GM19099 (cell line): ENCODE measurements around the gene ATP1A1.

ENCODE experiments used
- POLR2A ChIP-seq: IDR thresholded peaks from 3 replicates; pipeline ENCODE4 v1.6.1; 2011; ENCODE audit warnings: low read depth; ENCODE audit not compliant: insufficient read length; ENCODE audit errors: extremely low read depth

The ATP1A1 gene

DNA sequence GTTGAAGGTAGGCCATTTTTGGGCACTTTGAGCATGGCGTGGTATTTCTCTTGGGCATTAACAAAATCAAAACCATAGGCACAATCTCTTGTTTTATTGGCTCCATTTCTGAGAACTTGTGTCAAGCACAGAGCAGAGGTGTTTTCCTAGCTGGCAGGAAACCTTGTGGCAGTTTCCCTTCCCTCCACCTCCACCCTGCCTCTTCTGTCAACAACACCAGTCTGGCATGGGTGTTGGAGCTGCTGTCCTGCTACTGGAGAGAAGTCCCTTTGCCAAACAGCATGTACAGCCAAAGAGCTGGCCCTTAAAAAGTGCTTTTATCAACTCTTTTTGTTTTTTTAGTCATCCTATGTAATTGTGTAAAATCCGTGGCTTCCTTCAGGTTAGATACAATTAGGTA lies 16.0 kb downstream of the ATP1A1 start:
- TF ChIP-seq POLR2A = no peak

DNA sequence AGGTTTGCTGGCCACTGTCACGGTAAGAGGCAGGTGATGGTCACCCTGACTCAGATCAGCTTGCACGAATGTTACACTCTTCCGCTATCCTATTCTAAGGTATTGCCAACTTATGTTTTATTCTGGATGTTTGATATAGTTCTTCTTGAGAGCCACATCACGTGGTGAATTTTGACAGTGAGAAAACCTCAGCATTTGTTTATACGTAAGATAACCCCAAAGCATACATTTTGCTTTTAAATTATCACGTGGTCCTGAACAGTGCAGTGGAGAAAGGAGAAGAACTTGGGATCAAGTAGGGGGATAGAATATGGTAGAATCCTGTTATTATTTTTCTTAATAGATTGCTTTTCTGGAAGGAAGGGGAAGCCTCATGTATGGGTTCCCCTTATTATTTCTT lies 16.6 kb downstream of the ATP1A1 start:
- TF ChIP-seq POLR2A = no peak

DNA sequence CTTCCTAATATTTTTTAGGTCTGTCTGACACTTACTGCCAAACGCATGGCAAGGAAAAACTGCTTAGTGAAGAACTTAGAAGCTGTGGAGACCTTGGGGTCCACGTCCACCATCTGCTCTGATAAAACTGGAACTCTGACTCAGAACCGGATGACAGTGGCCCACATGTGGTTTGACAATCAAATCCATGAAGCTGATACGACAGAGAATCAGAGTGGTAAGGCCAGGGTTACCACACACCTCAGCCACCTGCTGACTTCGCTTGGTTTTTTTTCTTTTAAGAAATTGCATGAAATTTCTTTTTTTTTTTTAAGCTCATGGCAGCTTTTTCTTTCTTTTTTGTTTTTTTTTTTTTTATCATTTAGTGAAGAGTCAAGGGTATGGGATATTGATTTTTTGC lies 17.2 kb downstream of the ATP1A1 start:
- TF ChIP-seq POLR2A = no peak

DNA sequence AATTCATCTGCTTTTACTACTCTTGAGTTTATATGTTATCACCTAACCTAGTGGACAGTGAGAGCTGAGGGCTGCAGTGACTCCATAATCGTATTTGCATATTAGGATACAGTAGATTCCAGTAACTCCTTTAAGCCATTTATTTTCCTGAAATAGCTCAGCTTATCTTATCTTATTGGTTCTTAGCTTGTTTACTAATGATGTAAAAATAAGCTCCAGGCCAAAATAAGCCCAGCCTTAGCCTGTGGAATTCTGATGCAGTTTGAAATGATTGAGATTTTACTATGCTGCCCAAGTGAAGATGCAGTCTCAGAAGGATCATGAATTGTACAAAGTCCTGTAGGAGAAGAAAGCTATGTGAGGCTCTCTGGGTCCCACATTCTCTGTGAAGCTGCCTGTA lies 18.1 kb downstream of the ATP1A1 start:
- TF ChIP-seq POLR2A = no peak

DNA sequence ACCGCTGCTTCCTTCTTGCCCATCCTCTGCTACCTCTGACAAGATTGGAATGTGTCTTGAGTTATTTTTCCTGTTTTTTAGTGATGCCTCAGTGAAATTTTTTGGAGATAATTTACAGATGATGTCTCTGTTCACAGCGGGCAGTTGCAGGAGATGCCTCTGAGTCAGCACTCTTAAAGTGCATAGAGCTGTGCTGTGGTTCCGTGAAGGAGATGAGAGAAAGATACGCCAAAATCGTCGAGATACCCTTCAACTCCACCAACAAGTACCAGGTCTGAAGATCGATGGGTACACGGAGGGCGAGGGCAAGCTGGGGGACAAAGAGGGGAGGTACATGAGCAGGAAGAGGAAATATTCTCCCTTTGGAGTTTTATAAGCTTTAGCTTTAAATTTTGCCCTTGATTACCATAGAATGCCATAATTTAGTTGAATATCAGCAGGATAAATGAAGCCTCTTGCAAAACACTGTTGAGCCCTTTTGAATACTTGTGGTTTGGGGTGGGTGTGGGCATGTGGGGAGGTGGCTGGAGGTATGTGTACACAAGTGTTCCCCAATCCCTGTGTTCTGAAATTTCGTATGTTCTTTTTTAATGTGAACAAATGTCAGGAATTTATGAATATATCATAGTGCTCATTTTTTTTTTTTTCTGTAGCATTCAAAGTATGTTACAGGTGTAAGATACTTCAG lies 19.8 kb downstream of the ATP1A1 start:
- TF ChIP-seq POLR2A = no peak

DNA sequence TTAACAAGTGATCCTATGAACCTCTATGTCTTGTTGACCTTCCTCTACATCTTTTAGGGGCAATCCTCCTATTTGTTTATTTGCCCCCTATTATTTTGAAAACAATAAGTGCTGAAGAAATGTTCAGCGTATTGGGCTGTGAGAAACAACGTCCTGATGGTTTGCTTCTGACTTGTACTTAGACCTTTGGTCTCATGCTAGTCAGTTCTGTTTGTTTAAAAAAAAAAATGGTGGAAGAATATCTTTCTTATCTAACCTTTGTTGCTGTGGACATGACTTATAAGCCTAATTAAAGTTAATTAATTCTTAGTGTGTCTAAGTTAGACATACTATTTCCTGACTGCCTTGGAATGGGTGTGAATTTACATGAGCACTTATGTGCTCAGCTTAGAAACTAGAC lies 20.7 kb downstream of the ATP1A1 start:
- no peak for TF ChIP-seq POLR2A

DNA sequence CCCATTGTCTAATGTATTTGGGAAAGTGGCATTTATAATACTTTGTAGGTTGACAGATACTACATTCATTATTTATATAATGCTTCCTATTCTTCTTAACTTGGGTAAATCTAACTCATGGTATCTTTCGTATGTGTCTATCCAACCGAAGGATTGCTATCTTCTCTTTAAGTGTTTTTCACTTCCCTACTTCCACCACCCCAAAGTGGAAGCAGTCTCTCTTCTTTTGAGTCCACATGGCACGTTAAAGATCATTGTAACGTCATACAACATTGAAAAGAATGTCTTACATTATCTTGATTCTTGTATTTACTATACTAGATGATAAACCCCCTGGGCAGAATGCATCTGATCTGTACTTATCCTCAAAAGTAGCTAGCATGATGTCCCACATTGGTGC lies 21.2 kb downstream of the ATP1A1 start:
- TF ChIP-seq POLR2A = no peak

DNA sequence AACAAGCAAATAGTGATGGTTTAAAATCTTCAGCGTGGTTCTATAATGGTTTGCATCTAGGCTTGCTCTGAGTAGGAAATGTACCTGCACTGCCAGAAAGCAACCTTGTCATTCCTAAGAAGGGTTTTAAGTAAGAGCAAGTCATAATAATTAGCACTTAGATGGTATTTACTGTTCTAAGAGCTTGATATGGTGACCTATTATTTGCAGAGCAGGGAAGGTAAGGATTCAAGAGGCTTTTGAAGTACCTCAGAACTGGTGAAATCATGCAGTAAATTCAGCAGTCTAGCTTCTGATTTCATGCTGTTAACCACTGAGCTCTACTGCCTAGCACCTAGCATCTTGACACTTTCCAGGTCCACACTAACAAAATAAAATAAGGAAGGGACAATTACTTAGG lies 23.7 kb downstream of the ATP1A1 start:
- no peak for TF ChIP-seq POLR2A

DNA sequence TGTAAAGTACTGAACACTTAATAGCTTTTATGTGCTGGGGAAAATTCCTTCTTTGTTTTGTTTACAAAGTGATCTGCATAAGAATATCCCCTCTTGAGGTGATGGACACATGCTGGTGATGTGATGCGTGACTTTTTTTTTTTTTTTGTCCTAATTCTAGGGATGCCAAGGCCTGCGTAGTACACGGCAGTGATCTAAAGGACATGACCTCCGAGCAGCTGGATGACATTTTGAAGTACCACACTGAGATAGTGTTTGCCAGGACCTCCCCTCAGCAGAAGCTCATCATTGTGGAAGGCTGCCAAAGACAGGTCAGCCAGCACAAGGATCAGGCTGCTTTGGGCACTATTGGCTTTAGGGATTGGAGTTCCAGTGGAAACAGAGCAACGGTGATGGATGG lies 24.7 kb downstream of the ATP1A1 start:
- TF ChIP-seq POLR2A = no peak

DNA sequence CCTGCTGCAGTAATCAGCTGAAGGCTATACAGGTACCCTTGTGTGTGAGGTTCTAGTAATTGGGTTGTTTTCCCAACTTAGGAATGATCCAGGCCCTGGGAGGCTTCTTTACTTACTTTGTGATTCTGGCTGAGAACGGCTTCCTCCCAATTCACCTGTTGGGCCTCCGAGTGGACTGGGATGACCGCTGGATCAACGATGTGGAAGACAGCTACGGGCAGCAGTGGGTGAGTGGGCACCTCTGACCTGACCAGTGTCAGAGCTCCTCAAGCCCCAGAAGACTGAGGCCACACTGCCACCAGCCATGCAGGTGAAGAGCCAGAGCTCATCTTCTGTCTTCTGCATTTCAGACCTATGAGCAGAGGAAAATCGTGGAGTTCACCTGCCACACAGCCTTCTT lies 27.7 kb downstream of the ATP1A1 start:
- no peak for TF ChIP-seq POLR2A

DNA sequence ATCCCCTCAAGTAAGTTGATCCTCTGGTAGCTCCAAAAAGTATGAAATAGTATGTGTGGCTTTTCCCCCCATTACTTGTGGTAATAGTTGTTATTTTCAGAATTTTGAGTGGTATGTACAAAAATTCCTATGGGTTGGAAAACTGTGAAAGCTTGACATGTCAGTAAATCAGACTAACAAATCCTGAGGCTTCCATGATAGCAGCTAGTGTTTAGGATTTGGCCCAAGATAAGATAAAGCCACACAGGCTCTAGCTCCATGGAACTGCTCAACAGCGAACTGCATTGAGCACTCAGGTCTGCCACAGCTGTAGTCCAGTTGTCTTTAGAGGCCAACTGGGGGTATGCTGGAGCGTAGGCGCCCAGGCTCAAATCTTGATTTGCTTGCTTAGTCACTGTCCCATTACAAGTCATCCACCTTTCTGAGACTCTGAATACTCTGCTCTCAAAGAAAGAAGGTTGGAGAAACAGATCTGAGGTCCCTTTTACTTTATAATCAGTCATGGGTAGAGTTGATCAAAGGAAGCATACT lies 28.7 kb downstream of the ATP1A1 start:
- no peak for TF ChIP-seq POLR2A

DNA sequence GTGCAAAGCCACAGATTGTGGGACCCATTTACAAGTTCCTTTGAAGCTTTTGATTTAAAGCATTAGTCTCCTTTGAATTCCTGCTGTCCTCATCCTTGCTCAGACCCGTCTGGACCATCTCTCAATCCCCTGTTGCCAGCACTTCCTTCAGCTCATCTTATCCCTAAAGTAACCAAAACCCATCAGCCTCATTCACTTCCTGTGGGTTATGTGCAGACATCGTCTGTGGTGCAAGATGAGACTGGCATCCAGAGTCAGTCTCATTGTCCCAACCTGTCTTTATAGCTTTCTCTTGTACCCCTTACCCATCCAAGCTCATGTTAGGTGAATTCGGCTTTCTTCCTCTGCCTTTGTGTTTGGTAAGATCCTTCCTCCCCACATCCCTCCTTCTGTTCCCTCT lies 29.3 kb downstream of the ATP1A1 start:
- no peak for TF ChIP-seq POLR2A

DNA sequence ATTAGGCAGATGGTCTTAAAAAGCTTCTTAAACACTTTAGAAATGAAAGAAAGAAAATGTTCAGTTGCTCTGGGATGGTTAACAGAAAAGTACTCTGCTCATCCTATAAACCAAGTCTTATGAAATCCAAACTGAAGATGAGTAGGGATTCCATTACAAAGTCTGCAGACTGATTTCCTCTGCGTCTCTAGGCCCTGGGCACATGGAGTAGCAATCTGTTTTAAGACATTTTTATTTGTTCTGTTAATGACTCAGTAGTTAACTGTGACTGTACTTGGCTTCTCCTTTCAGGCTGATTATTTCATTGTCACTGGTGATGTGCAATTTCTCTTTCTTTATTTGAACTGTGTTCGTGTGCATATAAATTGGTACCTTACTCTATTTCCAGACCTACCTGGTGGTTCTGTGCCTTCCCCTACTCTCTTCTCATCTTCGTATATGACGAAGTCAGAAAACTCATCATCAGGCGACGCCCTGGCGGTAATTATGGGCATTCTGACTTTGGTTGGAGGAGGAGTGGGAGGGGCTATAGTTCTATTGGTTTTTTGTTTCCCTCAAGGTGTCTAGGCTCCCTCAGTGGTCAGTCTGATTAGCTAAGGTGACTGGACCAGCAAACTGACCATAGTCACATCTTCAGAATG lies 30.6 kb downstream of the ATP1A1 start:
- TF ChIP-seq POLR2A = no peak

DNA sequence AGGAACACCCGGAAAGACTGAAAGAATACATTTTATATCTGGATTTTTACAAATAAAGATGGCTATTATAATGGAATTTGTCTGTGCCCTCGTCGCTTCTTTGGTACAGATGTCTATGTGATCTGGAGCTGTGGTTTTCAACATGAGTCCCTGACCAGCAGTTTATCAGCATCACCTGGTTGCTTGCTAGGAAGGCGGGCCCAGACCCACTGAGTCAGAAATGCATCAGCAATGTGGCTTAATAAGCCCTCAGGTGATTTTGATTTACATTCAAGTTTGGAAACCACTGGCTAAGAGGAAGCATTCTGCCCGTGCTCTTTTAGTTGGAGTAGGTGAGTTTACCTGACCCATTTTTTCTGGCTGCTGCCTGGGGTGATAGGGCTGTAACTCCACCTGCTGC lies 31.7 kb downstream of the ATP1A1 start:
- no peak for TF ChIP-seq POLR2A

DNA sequence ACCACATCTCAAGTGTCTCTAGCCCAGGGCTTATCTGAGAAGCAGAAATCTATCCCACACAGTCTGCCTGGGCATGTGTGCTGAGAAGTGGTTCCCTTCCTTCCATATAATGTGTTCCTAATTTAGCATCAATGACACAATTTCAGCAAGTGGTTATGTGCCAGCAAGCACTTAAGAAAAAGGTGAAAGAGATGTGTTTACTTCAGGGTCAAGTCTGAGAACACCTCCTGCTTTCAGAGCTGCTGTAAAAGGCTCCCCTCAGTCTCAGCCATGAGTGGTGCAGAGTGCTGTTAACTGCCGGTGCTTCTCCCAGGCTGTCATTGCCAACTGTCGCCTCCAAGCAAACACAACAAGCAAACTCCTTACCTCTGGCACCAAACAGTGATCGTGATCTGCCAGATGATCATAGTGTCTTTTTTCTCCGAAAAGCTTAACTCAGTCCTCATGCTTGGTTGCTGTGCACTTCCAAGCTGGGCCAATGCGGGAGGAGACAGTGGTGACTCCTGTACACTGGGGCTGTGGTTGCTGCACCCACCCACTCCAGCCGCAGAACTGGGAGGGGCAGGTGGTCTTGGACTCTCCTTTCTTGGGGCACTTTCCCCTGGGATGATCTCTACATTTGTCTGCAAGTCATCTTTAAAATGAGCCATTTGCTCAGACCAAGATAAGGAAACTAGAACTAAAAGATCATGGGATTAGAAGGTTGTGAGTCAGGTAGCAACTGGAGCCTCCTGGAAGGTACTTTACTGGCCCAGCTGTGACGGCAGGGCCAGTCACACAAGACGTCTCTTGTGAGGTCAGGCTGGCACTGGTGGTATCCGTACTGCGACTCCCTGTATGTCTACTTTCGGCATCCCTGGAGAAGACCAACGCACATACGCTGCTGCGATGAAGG lies 32.4 kb downstream of the ATP1A1 start:
- TF ChIP-seq POLR2A = peak; percentile 24
